Measurements from ENCODE around the gene OR8D2. TPM values are rescaled to one million over a fixed set of nuclear protein-coding genes. Genes with fewer than 3 reads are reported as not detected.

The OR8D2 gene, protein sequence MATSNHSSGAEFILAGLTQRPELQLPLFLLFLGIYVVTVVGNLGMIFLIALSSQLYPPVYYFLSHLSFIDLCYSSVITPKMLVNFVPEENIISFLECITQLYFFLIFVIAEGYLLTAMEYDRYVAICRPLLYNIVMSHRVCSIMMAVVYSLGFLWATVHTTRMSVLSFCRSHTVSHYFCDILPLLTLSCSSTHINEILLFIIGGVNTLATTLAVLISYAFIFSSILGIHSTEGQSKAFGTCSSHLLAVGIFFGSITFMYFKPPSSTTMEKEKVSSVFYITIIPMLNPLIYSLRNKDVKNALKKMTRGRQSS
- total RNA-seq (not detected), polyA plus RNA-seq (not detected)

- Histone ChIP-seq H3K36me3 (ENCODE audit: insufficient read depth) (no peaks in the 10 kb centered on the region), H3K27ac (ENCODE audit: low read depth) (no peak within 1 kb of the TSS), H3K4me1 (ENCODE audit: insufficient read depth) (no peaks in the 10 kb centered on the region), H3K4me3 (ENCODE audit: low read depth, low read length) (no peak within 1 kb of the TSS)
- WGBS = 65% methylated on average over 1 of the region's 1 CpG
- DNase-seq (ENCODE audit: extremely low spot score) = no peak
Measured at GRCh38 chr11:124320097-124320496, at the start of gene OR8D2. OR8D2 (minus strand) TSS chr11:124320197; CDS start chr11:124320197, 0 bp downstream.

GRCh38 chr11:124359566-124359965 lies 39.6 kb upstream of the OR8D2 start:
- no peak overlapping the region for H3K27ac ChIP-seq (ENCODE audit: low read depth)
- no peak for DNase-seq (ENCODE audit: extremely low spot score)
- H3K4me3 ChIP-seq (ENCODE audit: low read depth, low read length) = no peak overlapping the region
- WGBS = 27% methylated on average over 2 of the region's 2 CpGs
- no peaks in the 10 kb centered on the region for H3K36me3 ChIP-seq (ENCODE audit: insufficient read depth)
- no peaks in the 10 kb centered on the region for H3K4me1 ChIP-seq (ENCODE audit: insufficient read depth)

GRCh38 chr11:124346311-124346955 lies 26.4 kb upstream of the OR8D2 start:
- no peaks in the 10 kb centered on the region for H3K4me1 ChIP-seq (ENCODE audit: insufficient read depth)
- no peak overlapping the region for H3K27ac ChIP-seq (ENCODE audit: low read depth)
- H3K4me3 ChIP-seq (ENCODE audit: low read depth, low read length) = no peak overlapping the region
- 33% methylated on average over 3 of the region's 3 CpGs for WGBS
- DNase-seq (ENCODE audit: extremely low spot score) = no peak
- H3K36me3 ChIP-seq (ENCODE audit: insufficient read depth) = no peaks in the 10 kb centered on the region

DNA sequence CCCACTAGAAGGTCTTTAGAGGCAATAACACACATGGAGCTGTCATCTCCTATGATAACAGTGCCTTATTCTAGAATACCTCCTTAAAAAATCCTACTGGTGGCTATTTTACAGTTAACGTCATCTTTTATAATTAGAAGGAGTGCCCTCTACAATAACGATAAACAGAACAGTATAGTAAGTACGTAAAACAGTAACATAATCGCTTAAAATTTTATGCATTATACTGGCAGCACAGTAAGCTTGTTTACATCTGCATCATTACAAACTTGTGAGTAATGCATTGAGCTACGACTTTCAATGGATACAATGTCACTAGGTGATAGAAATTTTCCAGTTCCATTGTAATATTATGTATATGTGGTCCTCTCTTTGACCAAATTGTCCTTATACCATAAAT lies 24.3 kb upstream of the OR8D2 start:
- Histone ChIP-seq H3K27ac (ENCODE audit: low read depth) (no peak overlapping the region), H3K4me1 (ENCODE audit: insufficient read depth) (no peaks in the 10 kb centered on the region), H3K4me3 (ENCODE audit: low read depth, low read length) (no peak overlapping the region), H3K36me3 (ENCODE audit: insufficient read depth) (no peaks in the 10 kb centered on the region)
- no peak for DNase-seq (ENCODE audit: extremely low spot score)
- 68% methylated on average over 5 of the region's 5 CpGs for WGBS

GRCh38 chr11:124340142-124340447 lies 20.1 kb upstream of the OR8D2 start:
- Histone ChIP-seq H3K4me3 (ENCODE audit: low read depth, low read length) (no peak overlapping the region), H3K36me3 (ENCODE audit: insufficient read depth) (no peaks in the 10 kb centered on the region), H3K27ac (ENCODE audit: low read depth) (no peak overlapping the region), H3K4me1 (ENCODE audit: insufficient read depth) (no peaks in the 10 kb centered on the region)
- no peak for DNase-seq (ENCODE audit: extremely low spot score)
- WGBS = 79% methylated on average over 2 of the region's 2 CpGs

GRCh38 chr11:124339396-124340141 lies 19.6 kb upstream of the OR8D2 start:
- Histone ChIP-seq H3K4me3 (ENCODE audit: low read depth, low read length) (no peak overlapping the region), H3K27ac (ENCODE audit: low read depth) (no peak overlapping the region), H3K36me3 (ENCODE audit: insufficient read depth) (no peaks in the 10 kb centered on the region), H3K4me1 (ENCODE audit: insufficient read depth) (no peaks in the 10 kb centered on the region)
- 77% methylated on average over 6 of the region's 6 CpGs for WGBS
- DNase-seq (ENCODE audit: extremely low spot score) = no peak

DNA sequence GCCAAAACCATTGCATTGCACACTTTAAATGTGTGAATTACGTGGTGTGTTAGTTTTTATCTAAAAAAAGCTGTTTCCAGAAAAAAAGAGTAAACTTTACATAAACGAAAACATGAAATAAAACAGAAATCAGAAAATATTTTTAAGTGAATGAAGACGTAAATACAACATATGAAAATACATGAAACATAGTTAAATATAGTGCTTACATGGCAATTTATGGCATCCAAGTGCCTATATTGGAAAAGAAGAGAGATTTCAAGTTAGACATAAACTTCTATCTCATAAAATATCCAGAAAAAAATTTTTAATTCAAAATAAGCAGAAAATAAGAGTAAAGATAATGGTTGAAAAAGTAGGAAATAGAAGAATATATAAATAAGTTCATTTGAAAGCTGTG lies 11.9 kb upstream of the OR8D2 start:
- no peak overlapping the region for H3K27ac ChIP-seq (ENCODE audit: low read depth)
- no peaks in the 10 kb centered on the region for H3K4me1 ChIP-seq (ENCODE audit: insufficient read depth)
- WGBS = 76% methylated on average over 3 of the region's 3 CpGs
- H3K4me3 ChIP-seq (ENCODE audit: low read depth, low read length) = no peak overlapping the region
- no peak for DNase-seq (ENCODE audit: extremely low spot score)
- H3K36me3 ChIP-seq (ENCODE audit: insufficient read depth) = no peaks in the 10 kb centered on the region

GRCh38 chr11:124329787-124330478 lies 9.9 kb upstream of the OR8D2 start:
- 49% methylated on average over 2 of the region's 2 CpGs for WGBS
- DNase-seq (ENCODE audit: extremely low spot score) = no peak

GRCh38 chr11:124327775-124328174 lies 7.8 kb upstream of the OR8D2 start:
- Histone ChIP-seq H3K36me3 (ENCODE audit: insufficient read depth) (no peaks in the 10 kb centered on the region), H3K27ac (ENCODE audit: low read depth) (no peak overlapping the region), H3K4me3 (ENCODE audit: low read depth, low read length) (no peak overlapping the region), H3K4me1 (ENCODE audit: insufficient read depth) (no peaks in the 10 kb centered on the region)
- no peak for DNase-seq (ENCODE audit: extremely low spot score)
- WGBS = 90% methylated on average over 1 of the region's 1 CpG

More at GRCh38 chr11:124329787-124330478, 9.9 kb upstream of the OR8D2 start:
- no peaks in the 10 kb centered on the region for H3K36me3 ChIP-seq (ENCODE audit: insufficient read depth)
- no peaks in the 10 kb centered on the region for H3K4me1 ChIP-seq (ENCODE audit: insufficient read depth)
- no peak overlapping the region for H3K4me3 ChIP-seq (ENCODE audit: low read depth, low read length)
- H3K27ac ChIP-seq (ENCODE audit: low read depth) = no peak overlapping the region

DNA sequence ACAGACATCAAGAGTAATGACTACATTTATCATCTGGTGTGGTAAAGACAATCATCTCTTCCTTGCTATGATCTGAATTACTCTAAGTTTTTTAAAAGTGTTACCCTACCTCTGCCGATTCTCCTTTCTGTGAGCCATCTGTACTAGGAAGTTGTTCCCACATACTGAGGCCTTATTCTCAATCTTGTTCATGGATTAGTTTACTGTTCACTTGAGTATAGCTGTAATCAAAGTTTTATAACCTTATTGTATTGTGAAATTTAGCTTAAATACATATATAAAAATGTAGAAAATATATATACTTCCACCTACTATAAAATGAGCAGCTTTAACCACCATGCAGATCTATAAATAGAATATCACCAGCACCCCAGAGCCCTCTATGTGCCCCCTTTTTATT lies 2.4 kb upstream of the OR8D2 start:
- Histone ChIP-seq H3K36me3 (ENCODE audit: insufficient read depth) (no peaks in the 10 kb centered on the region), H3K4me1 (ENCODE audit: insufficient read depth) (no peaks in the 10 kb centered on the region), H3K4me3 (ENCODE audit: low read depth, low read length) (no peak overlapping the region), H3K27ac (ENCODE audit: low read depth) (no peak overlapping the region)
- no peak for DNase-seq (ENCODE audit: extremely low spot score)
- 80% methylated on average over 1 of the region's 1 CpG for WGBS

DNA sequence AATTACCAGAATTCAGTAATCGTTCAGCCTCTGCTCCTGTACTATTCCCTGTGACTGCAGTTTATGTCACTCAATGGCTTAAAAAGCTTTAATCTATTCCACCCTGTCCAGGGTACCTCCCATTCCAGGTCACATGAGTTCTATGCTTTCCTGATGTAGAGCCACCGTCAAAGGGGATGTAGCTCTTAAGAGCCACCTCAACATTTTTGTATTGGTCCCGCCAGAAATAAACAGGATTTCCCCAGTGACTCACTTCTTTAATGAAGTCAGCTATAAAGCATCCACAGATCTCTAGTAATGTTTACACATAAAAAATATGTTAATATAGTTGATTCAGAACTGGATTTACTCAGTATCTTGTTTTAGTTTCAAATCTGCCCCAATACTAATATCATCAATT lies 4.9 kb downstream of the OR8D2 start:
- Histone ChIP-seq H3K36me3 (ENCODE audit: insufficient read depth) (no peaks in the 10 kb centered on the region), H3K4me1 (ENCODE audit: insufficient read depth) (no peaks in the 10 kb centered on the region), H3K4me3 (ENCODE audit: low read depth, low read length) (no peak overlapping the region), H3K27ac (ENCODE audit: low read depth) (no peak overlapping the region)
- no peak for DNase-seq (ENCODE audit: extremely low spot score)
- WGBS = 43% methylated on average over 3 of the region's 3 CpGs

DNA sequence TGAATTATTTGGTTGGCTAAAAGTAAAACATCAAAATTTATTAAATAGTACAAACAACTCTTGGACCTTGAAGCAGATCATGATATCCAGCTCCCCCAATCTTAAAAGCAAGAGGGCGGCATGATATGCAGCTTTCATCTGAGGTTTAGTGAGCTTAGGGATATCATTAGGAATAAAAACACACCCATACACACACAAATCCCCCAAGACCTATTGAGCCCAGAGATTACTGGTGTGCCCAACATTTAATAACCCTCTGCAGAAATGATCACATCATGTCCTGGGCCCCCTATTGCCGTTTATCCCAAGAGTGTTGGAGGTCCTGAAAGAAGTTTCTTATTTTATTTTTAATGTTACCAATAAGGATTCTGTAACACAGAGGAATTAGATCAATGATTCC lies 6.1 kb downstream of the OR8D2 start, which contains the start of gene OR8D1:
TSS of gene OR8D1 (minus strand) at position 101 of the 400 bp plus-strand sequence. CDS start 3,183 bp downstream, outside the sequence.
- Histone ChIP-seq H3K36me3 (ENCODE audit: insufficient read depth) (no peaks in the 10 kb centered on the region), H3K4me1 (ENCODE audit: insufficient read depth) (no peaks in the 10 kb centered on the region), H3K27ac (ENCODE audit: low read depth) (no peak within 1 kb of the TSS), H3K4me3 (ENCODE audit: low read depth, low read length) (no peak within 1 kb of the TSS)
- WGBS = 69% methylated on average over 2 of the region's 2 CpGs
- no peak for DNase-seq (ENCODE audit: extremely low spot score)

DNA sequence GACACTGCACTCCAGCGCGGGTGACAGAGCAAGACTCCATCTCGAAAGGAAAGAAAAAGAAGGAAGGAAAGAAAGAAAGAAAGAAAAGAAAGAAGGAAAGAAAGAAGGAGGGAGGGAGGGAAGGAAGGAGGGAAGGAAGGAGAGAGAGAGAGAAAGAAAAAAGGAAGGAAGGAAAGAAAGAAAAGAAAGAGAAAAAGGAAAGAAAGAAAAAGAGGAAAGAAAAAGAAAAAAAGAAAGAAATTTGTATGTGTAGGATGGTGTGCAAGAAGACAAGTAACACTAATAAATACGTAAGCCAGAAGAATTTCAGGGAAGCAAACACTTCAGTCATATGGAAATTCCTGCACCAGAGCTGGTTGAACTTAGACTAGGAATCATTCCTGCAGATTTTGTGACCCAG lies 6.9 kb downstream of the OR8D2 start:
- no peak overlapping the region for H3K4me3 ChIP-seq (ENCODE audit: low read depth, low read length)
- H3K36me3 ChIP-seq (ENCODE audit: insufficient read depth) = no peaks in the 10 kb centered on the region
- no peak overlapping the region for H3K27ac ChIP-seq (ENCODE audit: low read depth)
- no peak for DNase-seq (ENCODE audit: extremely low spot score)
- WGBS = 89% methylated on average over 4 of the region's 4 CpGs
- H3K4me1 ChIP-seq (ENCODE audit: insufficient read depth) = no peaks in the 10 kb centered on the region

Data from urinary bladder (tissue), 4 donors.